ENCODE results near the gene SLC25A38.

DNA sequence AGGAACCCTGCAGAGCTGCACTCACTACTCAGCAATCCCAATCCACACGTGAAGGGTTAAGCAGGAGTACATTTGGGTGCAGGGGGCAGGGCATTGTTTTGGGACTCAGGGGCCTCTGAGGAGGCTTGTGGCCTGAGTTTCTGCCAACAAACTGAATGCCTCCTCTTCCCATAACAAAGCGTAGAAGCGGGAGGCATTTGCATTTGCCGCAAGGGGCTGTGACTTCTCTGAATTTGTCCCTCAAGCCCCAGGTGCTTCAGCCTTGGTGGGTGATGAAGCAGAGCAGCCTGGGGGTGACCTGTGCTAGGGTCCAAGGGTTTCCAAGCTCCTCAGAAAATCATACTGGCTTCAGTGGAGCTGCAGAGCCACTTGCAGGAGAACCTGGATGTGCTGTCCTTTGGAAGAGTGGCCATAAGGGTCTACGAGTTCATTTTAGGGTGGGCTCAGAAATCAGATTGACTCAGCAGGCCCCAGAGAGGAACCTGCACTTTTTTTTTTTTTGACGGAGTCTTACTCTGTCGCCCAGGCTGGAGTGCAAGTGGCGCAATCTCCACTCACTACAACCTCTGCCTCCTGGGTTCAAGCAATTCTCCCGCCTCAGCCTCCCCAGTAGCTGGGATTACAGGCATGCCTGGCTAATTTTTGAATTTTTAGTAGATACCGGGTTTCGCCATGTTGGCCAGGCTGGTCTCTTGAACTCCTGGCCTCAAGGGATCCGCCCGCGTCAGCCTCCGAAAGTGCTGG, 21.9 kb downstream of the SLC25A38 start:
- TF ChIP-seq ESRRA (IDR thresholded peaks at IDR 0.05; ENCODE audit: borderline replicate concordance, low read length) (no peak), PHF8 (IDR thresholded peaks at IDR 0.05; ENCODE audit: borderline replicate concordance, low read depth) (no peak), EP300 (IDR thresholded peaks at IDR 0.05) (no peak), NFE2L2 (conservative IDR thresholded peaks at IDR 0.05; ENCODE audit: low read length) (no peak), JUN (IDR thresholded peaks at IDR 0.05) (no peak), RAD21 (conservative IDR thresholded peaks at IDR 0.05 in 1 of 2, IDR thresholded peaks at IDR 0.05 in 1 of 2) (no peak)
- TF ChIP-seq, protein P1, sequence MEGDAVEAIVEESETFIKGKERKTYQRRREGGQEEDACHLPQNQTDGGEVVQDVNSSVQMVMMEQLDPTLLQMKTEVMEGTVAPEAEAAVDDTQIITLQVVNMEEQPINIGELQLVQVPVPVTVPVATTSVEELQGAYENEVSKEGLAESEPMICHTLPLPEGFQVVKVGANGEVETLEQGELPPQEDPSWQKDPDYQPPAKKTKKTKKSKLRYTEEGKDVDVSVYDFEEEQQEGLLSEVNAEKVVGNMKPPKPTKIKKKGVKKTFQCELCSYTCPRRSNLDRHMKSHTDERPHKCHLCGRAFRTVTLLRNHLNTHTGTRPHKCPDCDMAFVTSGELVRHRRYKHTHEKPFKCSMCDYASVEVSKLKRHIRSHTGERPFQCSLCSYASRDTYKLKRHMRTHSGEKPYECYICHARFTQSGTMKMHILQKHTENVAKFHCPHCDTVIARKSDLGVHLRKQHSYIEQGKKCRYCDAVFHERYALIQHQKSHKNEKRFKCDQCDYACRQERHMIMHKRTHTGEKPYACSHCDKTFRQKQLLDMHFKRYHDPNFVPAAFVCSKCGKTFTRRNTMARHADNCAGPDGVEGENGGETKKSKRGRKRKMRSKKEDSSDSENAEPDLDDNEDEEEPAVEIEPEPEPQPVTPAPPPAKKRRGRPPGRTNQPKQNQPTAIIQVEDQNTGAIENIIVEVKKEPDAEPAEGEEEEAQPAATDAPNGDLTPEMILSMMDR (IDR thresholded peaks at IDR 0.05): no peak
- TF ChIP-seq, protein P2, sequence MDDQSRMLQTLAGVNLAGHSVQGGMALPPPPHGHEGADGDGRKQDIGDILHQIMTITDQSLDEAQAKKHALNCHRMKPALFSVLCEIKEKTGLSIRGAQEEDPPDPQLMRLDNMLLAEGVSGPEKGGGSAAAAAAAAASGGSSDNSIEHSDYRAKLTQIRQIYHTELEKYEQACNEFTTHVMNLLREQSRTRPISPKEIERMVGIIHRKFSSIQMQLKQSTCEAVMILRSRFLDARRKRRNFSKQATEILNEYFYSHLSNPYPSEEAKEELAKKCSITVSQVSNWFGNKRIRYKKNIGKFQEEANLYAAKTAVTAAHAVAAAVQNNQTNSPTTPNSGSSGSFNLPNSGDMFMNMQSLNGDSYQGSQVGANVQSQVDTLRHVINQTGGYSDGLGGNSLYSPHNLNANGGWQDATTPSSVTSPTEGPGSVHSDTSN (IDR thresholded peaks at IDR 0.05): no peak
- TF ChIP-seq, protein P3, sequence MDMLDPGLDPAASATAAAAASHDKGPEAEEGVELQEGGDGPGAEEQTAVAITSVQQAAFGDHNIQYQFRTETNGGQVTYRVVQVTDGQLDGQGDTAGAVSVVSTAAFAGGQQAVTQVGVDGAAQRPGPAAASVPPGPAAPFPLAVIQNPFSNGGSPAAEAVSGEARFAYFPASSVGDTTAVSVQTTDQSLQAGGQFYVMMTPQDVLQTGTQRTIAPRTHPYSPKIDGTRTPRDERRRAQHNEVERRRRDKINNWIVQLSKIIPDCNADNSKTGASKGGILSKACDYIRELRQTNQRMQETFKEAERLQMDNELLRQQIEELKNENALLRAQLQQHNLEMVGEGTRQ (IDR thresholded peaks at IDR 0.05): no peak
- TF ChIP-seq, protein P4, sequence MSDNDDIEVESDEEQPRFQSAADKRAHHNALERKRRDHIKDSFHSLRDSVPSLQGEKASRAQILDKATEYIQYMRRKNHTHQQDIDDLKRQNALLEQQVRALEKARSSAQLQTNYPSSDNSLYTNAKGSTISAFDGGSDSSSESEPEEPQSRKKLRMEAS (IDR thresholded peaks at IDR 0.05): no peak
